Dermis microvascular lymphatic vessel endothelial cell (primary cell): Measurements from ENCODE around the gene TRH. TPM values are rescaled to one million over a fixed set of nuclear protein-coding genes. Genes with fewer than 3 reads are reported as not detected.
A peak's percentile ranks its signal among the peaks of the same experiment; 100 is the strongest.
"Not testable (repeated sequence)": the region's sequence is repeated elsewhere in the genome, so short reads cannot be mapped to it uniquely, and the experiment has no call there.

Source experiments
- DNase-seq, 2 donors: peaks; one replicate each; pipeline versions ENCODE4 v3.0.0 to v3.0.0-alpha.2; 2010; ENCODE audit warnings: low read depth in 2 of 2
- total RNA-seq: library from RNA; depleted of rRNA; stranded (reverse); fragments of >200 nt; gene quantifications from 2 replicates; pipeline ENCODE4 v1.2.1, GENCODE V29; 2014

Gene TRH
- total RNA-seq, 1 donor from 2014 or later, result not detected

- peak in 1 of 2 donors; percentile 19 for DNase-seq
Observed at GRCh38 chr3:130002666-130003598, 28.4 kb downstream of the TRH start.

- DNase-seq, result no peak
Observed at GRCh38 chr3:130010556-130010955, 36.0 kb downstream of the TRH start.

- not testable (repeated sequence) for DNase-seq
Observed at GRCh38 chr3:130012108-130012507, 37.6 kb downstream of the TRH start.

- DNase-seq, result not testable (repeated sequence)
Observed at GRCh38 chr3:130013246-130013645, 38.7 kb downstream of the TRH start.

- DNase-seq, result no peak
Observed at GRCh38 chr3:130014526-130014925, 40.0 kb downstream of the TRH start.

- not testable (repeated sequence) for DNase-seq
Observed at GRCh38 chr3:130017661-130018060, 43.1 kb downstream of the TRH start.

- not testable (repeated sequence) for DNase-seq
Observed at GRCh38 chr3:130026146-130026829, 51.8 kb downstream of the TRH start.

- DNase-seq, result not testable (repeated sequence)
Observed at GRCh38 chr3:130027437-130027836, 52.9 kb downstream of the TRH start.

Other genes with a start within 250 kb of the TRH start
- 23.0 and 34.7 TPM in 2 replicates for gene TMCC1, start 81.0 kb upstream of the TRH start, total RNA-seq
- gene ALG1L2, start 107.1 kb downstream of the TRH start, total RNA-seq, result 0.13 TPM in 1 of 2 replicates, not detected in the other